CD4-positive, alpha-beta T cell treated with Interleukin-6 for 4 hours (primary cell): ENCODE data around the gene RELL1.

Experiments used
- DNase-seq: peaks from one replicate; pipeline ENCODE4 v3.0.0-alpha.2; 2020; ENCODE audit warnings: mixed read lengths

Gene RELL1, protein sequence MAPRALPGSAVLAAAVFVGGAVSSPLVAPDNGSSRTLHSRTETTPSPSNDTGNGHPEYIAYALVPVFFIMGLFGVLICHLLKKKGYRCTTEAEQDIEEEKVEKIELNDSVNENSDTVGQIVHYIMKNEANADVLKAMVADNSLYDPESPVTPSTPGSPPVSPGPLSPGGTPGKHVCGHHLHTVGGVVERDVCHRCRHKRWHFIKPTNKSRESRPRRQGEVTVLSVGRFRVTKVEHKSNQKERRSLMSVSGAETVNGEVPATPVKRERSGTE

GRCh38 chr4:37686373-37687193, at the start of gene RELL1:
Gene RELL1, minus strand, starts transcription at chr4:37686376. Its CDS starts 89 bp downstream, at chr4:37686287.
- peak; percentile 99 for DNase-seq

DNA sequence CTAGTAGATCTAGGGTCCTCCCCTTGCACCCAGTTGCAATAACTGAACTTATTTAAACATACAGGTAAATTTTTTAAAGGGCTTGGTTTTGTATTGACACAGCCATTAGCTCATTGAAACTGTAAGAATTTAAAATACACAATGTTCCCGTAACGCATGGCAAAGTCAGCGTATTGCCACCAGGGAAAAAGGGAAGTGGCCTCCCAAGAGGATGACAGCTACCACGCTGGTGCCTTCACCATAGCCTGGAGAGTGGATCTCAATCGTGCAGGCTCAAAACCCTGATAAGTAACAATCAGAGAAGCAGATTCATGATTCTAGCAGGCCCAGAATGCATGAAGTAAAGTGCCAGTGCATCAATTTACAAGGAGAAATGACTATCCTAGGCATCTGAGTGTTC, 49.4 kb upstream of the RELL1 start:
- no peak for DNase-seq

- DNase-seq: no peak
Measured at GRCh38 chr4:37734989-37735388, 48.8 kb upstream of the RELL1 start.

GRCh38 chr4:37733240-37733867, 47.2 kb upstream of the RELL1 start:
- no peak for DNase-seq

DNA sequence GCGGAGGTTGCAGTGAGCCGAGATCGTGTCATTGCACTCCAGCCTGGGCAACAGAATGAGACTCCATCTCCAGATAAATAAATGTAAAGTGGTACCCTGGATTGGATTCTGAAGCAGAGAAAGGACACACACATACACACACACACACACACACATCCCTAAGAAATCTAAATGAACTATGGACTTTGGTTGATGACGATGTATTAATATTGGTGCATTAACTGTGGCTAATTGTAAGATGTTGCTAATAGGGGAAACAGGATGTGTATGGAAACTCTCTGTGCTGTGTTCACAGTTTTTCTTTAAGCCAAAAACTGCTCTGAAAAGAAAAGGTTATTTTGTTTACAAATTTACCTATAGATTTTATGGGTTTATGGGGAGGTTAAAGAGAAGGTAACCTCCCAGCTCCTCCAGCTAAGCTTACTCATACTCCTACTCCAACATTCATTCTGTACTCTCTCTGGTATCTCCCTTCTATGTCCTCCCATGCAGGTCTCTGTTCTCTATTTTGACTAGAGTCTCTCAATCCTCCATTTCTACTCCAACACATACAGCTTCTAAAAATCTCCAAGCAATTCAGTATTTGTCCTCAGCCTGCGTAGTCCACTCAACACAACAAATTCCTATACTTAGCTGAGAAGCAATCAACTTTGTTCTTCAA, 46.5 kb upstream of the RELL1 start:
- DNase-seq: no peak

GRCh38 chr4:37729649-37730004, 43.5 kb upstream of the RELL1 start:
- DNase-seq: no peak

GRCh38 chr4:37728064-37728463, 41.9 kb upstream of the RELL1 start:
- no peak for DNase-seq

- no peak for DNase-seq
Measured at GRCh38 chr4:37727635-37728034, 41.5 kb upstream of the RELL1 start.

GRCh38 chr4:37726666-37727065, 40.5 kb upstream of the RELL1 start:
- DNase-seq: no peak

GRCh38 chr4:37725718-37726117, 39.5 kb upstream of the RELL1 start:
- no peak for DNase-seq

- no peak for DNase-seq
Measured at GRCh38 chr4:37723067-37723466, 36.9 kb upstream of the RELL1 start.

- DNase-seq: no peak
Measured at GRCh38 chr4:37721995-37722638, 35.9 kb upstream of the RELL1 start.

GRCh38 chr4:37719021-37719420, 32.8 kb upstream of the RELL1 start:
- no peak for DNase-seq

- no peak for DNase-seq
Measured at GRCh38 chr4:37717576-37717975, 31.4 kb upstream of the RELL1 start.

DNA sequence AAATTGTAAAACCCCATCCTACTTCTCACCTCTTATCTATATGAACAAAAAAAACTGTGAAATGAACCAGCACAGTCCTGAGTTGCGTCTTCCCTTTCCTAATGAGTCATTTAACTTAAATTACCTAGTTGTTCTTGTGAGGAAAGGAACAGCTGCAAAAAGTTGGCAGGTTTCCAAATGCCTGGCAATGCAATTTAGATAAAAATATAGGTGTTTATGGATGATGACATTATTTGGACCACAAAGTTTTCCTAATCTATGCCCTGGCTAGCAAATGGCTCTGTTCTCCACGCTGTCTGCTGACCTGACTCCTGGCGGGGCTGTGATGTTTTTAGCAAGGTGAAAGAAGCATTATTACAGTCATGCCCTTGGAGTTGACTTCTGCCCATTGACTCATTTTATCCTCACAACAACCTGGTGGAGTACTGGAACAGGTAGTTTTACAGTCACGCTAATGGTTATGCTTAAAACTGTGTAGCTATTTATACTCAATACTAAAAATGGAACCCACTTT, 29.8 kb upstream of the RELL1 start:
- DNase-seq: no peak

- no peak for DNase-seq
Measured at GRCh38 chr4:37710491-37710890, 24.3 kb upstream of the RELL1 start.

DNA sequence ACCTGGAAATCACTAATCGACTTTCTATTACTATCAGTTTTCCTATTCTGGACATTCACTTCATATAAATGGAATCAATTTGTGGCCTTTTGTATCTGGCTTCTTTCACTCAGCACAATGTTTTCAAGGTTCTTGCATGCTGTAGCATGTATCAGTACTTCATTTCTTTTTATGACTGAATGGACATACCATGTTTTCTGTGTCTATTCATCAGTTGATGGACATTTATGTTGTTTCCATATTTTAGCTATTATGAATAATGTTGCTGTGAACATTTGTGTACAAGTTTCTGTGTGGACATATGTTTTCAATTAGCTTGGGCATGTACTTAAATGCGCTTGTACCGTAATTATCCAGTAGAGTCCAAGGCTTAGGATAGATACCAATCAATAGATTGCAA, 19.9 kb upstream of the RELL1 start:
- DNase-seq: no peak

DNA sequence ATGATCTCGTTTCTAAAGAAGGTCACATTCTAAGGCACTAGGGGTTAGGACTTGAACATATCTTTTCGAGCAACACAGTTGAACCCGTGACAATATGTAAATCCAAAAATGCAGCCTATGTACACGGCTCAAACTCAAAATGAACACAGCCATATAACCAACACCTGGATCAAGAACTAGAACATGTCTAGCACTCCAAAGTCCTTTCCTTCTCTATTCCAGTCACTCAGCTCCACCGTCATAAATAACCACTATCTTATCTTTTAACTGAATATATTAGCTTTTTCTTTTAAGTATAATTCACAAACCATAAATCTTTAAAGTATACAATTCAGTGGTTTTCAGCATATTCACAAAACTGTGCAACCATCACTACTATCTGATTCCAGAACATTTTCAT, 19.4 kb upstream of the RELL1 start:
- DNase-seq: no peak

DNA sequence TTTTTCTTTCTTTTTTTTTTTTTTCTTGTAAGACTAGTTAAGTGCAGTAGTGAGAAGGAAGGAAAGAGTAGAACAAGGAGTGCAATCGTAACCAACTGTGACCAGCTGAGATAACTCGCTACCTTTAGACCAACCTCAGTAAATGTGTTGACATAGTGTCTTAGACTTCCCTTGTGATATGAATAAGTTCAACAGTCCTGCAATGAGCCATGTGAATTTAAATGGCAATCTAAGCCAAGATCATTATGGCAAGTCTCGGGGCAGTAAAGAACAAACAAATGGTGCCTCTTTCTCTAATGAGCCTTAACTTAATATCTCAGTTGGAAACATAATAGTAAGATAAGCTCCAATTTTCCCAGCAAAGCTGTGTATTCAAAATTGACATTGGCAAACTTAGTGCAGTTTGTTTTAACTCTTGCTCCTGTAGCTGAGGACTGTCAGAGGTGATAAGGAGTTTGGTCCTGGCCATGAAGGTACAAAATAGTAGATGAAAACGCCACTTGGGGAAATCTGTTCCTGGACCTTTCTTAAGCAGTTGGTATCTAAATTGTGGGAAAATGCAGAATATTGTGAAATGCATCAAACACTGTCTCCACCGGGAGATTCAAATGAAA, 13.8 kb upstream of the RELL1 start:
- no peak for DNase-seq

- DNase-seq: no peak
Measured at GRCh38 chr4:37697566-37697965, 11.4 kb upstream of the RELL1 start.

DNA sequence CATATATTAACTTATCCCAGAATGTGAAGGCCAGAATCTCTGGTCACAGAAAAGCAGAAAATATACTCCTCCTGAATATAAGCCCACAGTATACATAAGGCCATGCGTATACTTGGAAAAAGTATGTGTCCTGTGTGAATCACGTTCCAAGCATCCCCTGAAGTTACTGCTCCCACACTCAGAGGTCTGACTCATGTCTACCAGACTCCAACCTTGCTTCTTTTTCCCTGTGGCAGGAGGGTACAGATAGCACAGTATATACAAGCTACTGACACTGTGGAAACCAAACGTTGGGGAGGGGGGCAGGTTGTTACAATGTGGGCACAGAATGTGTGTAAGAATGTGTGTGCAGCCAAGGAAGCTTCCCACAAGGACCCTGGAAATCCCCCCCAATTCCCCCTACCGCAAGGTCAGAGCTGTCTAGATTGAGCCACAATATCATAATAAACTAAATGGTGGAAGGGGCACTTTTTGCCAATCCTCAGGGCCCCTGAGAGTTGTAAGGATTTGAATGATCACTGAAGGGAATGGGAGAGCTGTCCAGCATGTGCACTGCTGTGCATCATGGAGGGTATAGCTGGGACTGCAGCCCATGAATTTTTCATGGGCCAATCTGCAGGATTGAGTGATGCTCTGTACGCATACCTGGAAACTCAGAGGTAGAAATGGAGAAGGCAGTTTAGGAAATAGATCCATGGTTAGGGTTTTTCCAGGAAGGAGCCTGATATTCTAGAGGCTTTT, 7.4 kb upstream of the RELL1 start:
- no peak for DNase-seq

DNA sequence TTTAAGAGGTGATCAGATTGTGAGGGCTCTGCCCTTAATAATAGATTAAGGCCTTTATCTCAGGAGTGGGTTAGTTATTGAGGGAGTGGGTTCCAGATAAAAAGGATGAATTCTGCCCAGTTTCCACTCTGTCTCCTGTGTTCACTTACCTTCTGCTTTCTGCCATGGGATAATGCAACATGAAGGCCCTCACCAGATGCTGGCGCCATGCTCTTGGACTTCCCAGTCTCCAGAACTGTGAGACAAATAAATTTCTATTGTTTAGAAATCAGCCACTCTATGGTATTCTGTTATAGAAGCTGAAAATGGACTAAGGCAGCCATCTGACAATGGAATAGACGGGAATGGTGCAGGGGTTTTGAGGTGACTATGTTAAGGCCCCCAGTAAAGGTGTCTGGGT, 6.9 kb upstream of the RELL1 start:
- DNase-seq: no peak
